ENCODE data around the gene TTN. TPM values are rescaled to one million over a fixed set of nuclear protein-coding genes. Genes with fewer than 3 reads are reported as not detected.
A peak's percentile ranks its signal among the peaks of the same experiment; 100 is the strongest.

Gene TTN
- total RNA-seq, 1 experiment from 2014 or later: 1.1 TPM

DNA sequence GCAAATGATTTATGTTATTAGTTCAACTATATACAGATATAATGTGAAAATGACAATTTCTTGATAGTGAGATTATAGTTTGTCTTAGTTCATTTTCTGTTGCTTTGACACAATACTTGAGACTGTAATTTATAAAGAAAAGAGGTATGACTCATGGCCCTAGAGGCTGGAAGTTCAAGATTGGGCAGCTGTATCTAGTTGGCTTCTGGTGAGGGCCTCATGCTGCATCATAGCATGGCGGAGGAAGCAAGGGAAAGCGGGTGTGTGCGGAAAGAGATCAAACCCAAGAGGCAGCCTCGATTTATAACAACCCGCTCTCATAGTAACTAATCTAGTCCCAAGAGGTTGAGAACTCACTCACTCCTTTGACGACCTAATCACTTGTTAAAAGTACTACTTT, 315.6 kb downstream of the TTN start:
- H4K20me1 ChIP-seq (ENCODE audit: low read length): no peaks in the 10 kb centered on the region
- no peak overlapping the region for H3K4me2 ChIP-seq (ENCODE audit: low read length)
- intact Hi-C loops (cut with micrococcal nuclease): no loop called here
- no peak overlapping the region for H3K27ac ChIP-seq (ENCODE audit: low read length)
- DNase-seq: no peak
- ChIA-PET CTCF (no interaction called here), POLR2A (ENCODE audit: unreplicated experiment) (no interaction called here)
- no TSS peak for BruUV-seq (replicated peaks)
- H2AFZ ChIP-seq (ENCODE audit: low read length): no peak overlapping the region
- H3K27me3 ChIP-seq (ENCODE audit: low read length): no peaks in the 10 kb centered on the region
- H3K9me3 ChIP-seq (ENCODE audit: low read length): no peaks in the 10 kb centered on the region
- H3K9me2 ChIP-seq (replicated peaks; ENCODE audit: low read length): no peaks in the 10 kb centered on the region
- no peak for ATAC-seq
- peaks cover 33% of the 10 kb centered on the region; the same call in 1 of the 2 replicates for H3K36me3 ChIP-seq (ENCODE audit: low read depth, low read length)
- H3K79me2 ChIP-seq (ENCODE audit: low read length): peaks cover 3% of the 10 kb centered on the region
- H3K9ac ChIP-seq (ENCODE audit: low read length): no peak overlapping the region
- H3K4me3 ChIP-seq (ENCODE audit: low read length): no peak overlapping the region
- TF ChIP-seq EZH2phosphoT487 (IDR thresholded peaks at IDR 0.05; ENCODE audit: borderline replicate concordance, low read length) (no peak), EZH2 (IDR thresholded peaks at IDR 0.05; ENCODE audit: low read length, unreplicated experiment) (no peak)
- TF ChIP-seq, protein P1, sequence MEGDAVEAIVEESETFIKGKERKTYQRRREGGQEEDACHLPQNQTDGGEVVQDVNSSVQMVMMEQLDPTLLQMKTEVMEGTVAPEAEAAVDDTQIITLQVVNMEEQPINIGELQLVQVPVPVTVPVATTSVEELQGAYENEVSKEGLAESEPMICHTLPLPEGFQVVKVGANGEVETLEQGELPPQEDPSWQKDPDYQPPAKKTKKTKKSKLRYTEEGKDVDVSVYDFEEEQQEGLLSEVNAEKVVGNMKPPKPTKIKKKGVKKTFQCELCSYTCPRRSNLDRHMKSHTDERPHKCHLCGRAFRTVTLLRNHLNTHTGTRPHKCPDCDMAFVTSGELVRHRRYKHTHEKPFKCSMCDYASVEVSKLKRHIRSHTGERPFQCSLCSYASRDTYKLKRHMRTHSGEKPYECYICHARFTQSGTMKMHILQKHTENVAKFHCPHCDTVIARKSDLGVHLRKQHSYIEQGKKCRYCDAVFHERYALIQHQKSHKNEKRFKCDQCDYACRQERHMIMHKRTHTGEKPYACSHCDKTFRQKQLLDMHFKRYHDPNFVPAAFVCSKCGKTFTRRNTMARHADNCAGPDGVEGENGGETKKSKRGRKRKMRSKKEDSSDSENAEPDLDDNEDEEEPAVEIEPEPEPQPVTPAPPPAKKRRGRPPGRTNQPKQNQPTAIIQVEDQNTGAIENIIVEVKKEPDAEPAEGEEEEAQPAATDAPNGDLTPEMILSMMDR (conservative IDR thresholded peaks at IDR 0.05; ENCODE audit: low read depth, low read length): no peak
- no peaks in the 10 kb centered on the region for H3F3A ChIP-seq (ENCODE audit: low read length, unreplicated experiment)
- H3K4me1 ChIP-seq (ENCODE audit: insufficient read depth, low read length): no peaks in the 10 kb centered on the region

DNA sequence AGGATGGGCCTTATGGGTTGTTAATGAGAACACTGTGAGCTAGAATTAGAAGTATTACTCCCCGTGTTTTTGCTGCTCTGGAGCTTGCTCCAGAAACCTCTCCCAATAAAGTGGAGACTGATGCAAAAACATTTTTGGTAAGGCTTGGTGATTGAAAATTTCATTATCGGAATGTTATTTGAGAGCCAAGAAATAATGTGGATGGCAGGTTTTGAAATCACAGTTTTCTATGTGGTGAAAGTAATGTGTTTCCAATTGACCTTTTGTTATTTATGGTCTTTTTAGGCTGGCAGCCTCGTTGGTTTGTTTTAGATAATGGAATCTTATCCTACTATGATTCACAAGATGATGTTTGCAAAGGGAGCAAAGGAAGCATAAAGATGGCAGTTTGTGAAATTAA, 321.9 kb downstream of the TTN start:
- no peak overlapping the region for H3K4me2 ChIP-seq (ENCODE audit: low read length)
- ATAC-seq: no peak
- no peaks in the 10 kb centered on the region for H3F3A ChIP-seq (ENCODE audit: low read length, unreplicated experiment)
- no peak overlapping the region for H3K27ac ChIP-seq (ENCODE audit: low read length)
- H3K9ac ChIP-seq (ENCODE audit: low read length): no peak overlapping the region
- H3K9me2 ChIP-seq (replicated peaks; ENCODE audit: low read length): no peaks in the 10 kb centered on the region
- peaks cover 22% of the 10 kb centered on the region for H4K20me1 ChIP-seq (ENCODE audit: low read length)
- BruUV-seq (replicated peaks): no TSS peak
- H3K79me2 ChIP-seq (ENCODE audit: low read length): peaks cover 62% of the 10 kb centered on the region
- TF ChIP-seq EZH2 (IDR thresholded peaks at IDR 0.05; ENCODE audit: low read length, unreplicated experiment): no peak
- no peak for TF ChIP-seq EZH2phosphoT487 (IDR thresholded peaks at IDR 0.05; ENCODE audit: borderline replicate concordance, low read length)
- TF ChIP-seq, protein P1 (conservative IDR thresholded peaks at IDR 0.05; ENCODE audit: low read depth, low read length): no peak
- CTCF ChIA-PET: no interaction called here
- H3K9me3 ChIP-seq (ENCODE audit: low read length): no peaks in the 10 kb centered on the region
- H2AFZ ChIP-seq (ENCODE audit: low read length): no peak overlapping the region
- no peaks in the 10 kb centered on the region for H3K27me3 ChIP-seq (ENCODE audit: low read length)
- peaks cover 10% of the 10 kb centered on the region; the same call in 1 of the 2 replicates for H3K36me3 ChIP-seq (ENCODE audit: low read depth, low read length)
- intact Hi-C loops (cut with micrococcal nuclease): no loop called here
- H3K4me1 ChIP-seq (ENCODE audit: insufficient read depth, low read length): peaks cover 32% of the 10 kb centered on the region
- POLR2A ChIA-PET (ENCODE audit: unreplicated experiment): no interaction called here
- no peak overlapping the region for H3K4me3 ChIP-seq (ENCODE audit: low read length)
- DNase-seq: no peak

DNA sequence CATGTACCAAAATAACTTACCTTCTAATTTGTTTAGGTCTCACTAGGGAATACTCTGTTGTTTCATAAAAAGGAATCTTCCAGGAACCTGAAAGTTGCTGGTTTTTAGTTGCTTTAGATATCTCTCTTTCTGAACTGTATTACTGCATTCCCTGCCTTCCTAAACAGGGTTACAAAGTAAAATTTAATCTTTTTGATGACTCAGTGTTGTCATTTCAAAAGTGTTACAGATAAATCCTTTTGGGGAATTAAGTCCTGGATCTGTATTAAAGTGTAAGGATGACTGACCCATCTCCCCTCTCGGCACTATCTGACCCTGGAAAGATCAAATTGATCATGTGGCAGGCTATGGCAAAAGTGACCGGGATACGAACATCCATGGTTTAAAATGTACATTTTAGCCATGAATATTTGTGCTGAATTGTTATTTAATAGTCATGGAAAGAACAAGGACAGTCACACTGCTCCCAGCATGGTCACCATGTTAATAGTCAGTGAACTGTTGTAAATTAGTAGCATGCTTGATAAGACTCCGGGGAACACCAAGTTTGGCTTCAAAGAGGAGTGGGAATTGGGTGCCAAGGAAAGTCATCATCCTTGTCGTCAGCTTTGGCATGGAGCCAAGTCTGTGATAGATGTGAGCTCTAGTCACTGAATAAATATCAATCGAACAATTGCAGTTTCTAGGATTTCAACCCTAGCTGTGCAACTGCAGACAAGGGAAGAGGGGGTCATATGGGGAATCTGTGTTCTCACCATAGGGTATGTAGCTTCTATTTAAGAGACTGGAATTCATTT, 322.8 kb downstream of the TTN start:
- peaks cover 37% of the 10 kb centered on the region for H3K4me1 ChIP-seq (ENCODE audit: insufficient read depth, low read length)
- ChIA-PET CTCF (no interaction called here), POLR2A (ENCODE audit: unreplicated experiment) (interaction anchor here (0.6 kb wide), 1 partner anchor 33 kb away, joined by 4 read pairs; the partner anchor contains the start of genes PJVK and PRKRA)
- no peak overlapping the region for H3K9ac ChIP-seq (ENCODE audit: low read length)
- ATAC-seq (no peak), DNase-seq (peak; percentile 82)
- H3K4me2 ChIP-seq (ENCODE audit: low read length): peak overlapping the region; percentile 24
- no peaks in the 10 kb centered on the region for H3K27me3 ChIP-seq (ENCODE audit: low read length)
- H3K9me2 ChIP-seq (replicated peaks; ENCODE audit: low read length): no peaks in the 10 kb centered on the region
- no peak for TF ChIP-seq EZH2phosphoT487 (IDR thresholded peaks at IDR 0.05; ENCODE audit: borderline replicate concordance, low read length)
- peaks cover 62% of the 10 kb centered on the region for H3K79me2 ChIP-seq (ENCODE audit: low read length)
- H3K4me3 ChIP-seq (ENCODE audit: low read length): no peak overlapping the region
- no peak overlapping the region for H2AFZ ChIP-seq (ENCODE audit: low read length)
- H3K36me3 ChIP-seq (ENCODE audit: low read depth, low read length): peaks cover 7% of the 10 kb centered on the region; the same call in 1 of the 2 replicates
- no peaks in the 10 kb centered on the region for H3K9me3 ChIP-seq (ENCODE audit: low read length)
- H3K27ac ChIP-seq (ENCODE audit: low read length): no peak overlapping the region
- intact Hi-C loops (cut with micrococcal nuclease): no loop called here
- H3F3A ChIP-seq (ENCODE audit: low read length, unreplicated experiment): no peaks in the 10 kb centered on the region
- peaks cover 22% of the 10 kb centered on the region for H4K20me1 ChIP-seq (ENCODE audit: low read length)
- no TSS peak for BruUV-seq (replicated peaks)

Data from PC-3 (cell line).